Measurements from ENCODE around the gene KIAA1217.

GRCh38 chr10:24177636-24178035 lies 31.3 kb upstream of the KIAA1217 start:
- no peak for TF ChIP-seq POLR2A (IDR thresholded peaks at IDR 0.05)
- no peak for TF ChIP-seq CTCF (IDR thresholded peaks at IDR 0.05)
